HG03045 (cell line): ENCODE data around the gene OR5M11.
"Not testable (repeated sequence)": the region's sequence is repeated elsewhere in the genome, so short reads cannot be mapped to it uniquely, and the experiment has no call there.

ENCODE experiments used
- ATAC-seq: cut with Tn5 transposase; IDR thresholded peaks from one replicate; pipeline ENCODE4 v1.9.1; 2021; ENCODE audit warnings: mild to moderate bottlenecking, moderate library complexity; ENCODE audit not compliant: unreplicated experiment

OR5M11 gene

GRCh38 chr11:56543157-56543556 is at the start of gene OR5M11:
Gene OR5M11 (minus strand): TSS chr11:56543257. CDS start chr11:56543257, 0 bp downstream.
- no peak for ATAC-seq

- not testable (repeated sequence) for ATAC-seq
These were observed 49.1 kb upstream of the OR5M11 start for GRCh38 chr11:56592088-56592717.

GRCh38 chr11:56577621-56578020 is 34.6 kb upstream of the OR5M11 start, which contains the start of gene OR5M10:
Gene OR5M10 (minus strand): TSS chr11:56577721. CDS start chr11:56577721, 0 bp downstream.
- no peak for ATAC-seq

- no peak for ATAC-seq
These were observed 15.5 kb upstream of the OR5M11 start for GRCh38 chr11:56558574-56558973.

GRCh38 chr11:56554691-56555090 is 11.6 kb upstream of the OR5M11 start:
- ATAC-seq: not testable (repeated sequence)

GRCh38 chr11:56545531-56545930 is 2.5 kb upstream of the OR5M11 start:
- no peak for ATAC-seq

GRCh38 chr11:56543739-56544138 is 682 bp upstream of the OR5M11 start:
- ATAC-seq: no peak

GRCh38 chr11:56533054-56533740 is 9.9 kb downstream of the OR5M11 start:
- ATAC-seq: no peak

GRCh38 chr11:56531856-56532255 is 11.2 kb downstream of the OR5M11 start:
- ATAC-seq: no peak

- ATAC-seq: no peak
These were observed 21.0 kb downstream of the OR5M11 start for GRCh38 chr11:56522008-56522407.

GRCh38 chr11:56513280-56513679 is 29.8 kb downstream of the OR5M11 start:
- no peak for ATAC-seq

- ATAC-seq: no peak
These were observed 33.6 kb downstream of the OR5M11 start for GRCh38 chr11:56509439-56509838.

GRCh38 chr11:56497010-56497409 is 46.0 kb downstream of the OR5M11 start:
- no peak for ATAC-seq

GRCh38 chr11:56495117-56495516 is 47.9 kb downstream of the OR5M11 start:
- ATAC-seq: no peak
